Right kidney (tissue), 1 donor: ENCODE measurements around the gene ADTRP.

Source experiments
- DNase-seq: peaks from one replicate; pipeline ENCODE4 v3.0.0-alpha.2; 2016

Gene ADTRP

GRCh38 chr6:11722805-11723631 lies 55.6 kb downstream of the ADTRP start:
- DNase-seq = no peak

GRCh38 chr6:11722220-11722619 lies 56.4 kb downstream of the ADTRP start:
- DNase-seq = no peak

- no peak for DNase-seq
Measured at GRCh38 chr6:11718463-11718862, 60.1 kb downstream of the ADTRP start.

GRCh38 chr6:11718031-11718430 lies 60.6 kb downstream of the ADTRP start:
- DNase-seq = no peak

DNA sequence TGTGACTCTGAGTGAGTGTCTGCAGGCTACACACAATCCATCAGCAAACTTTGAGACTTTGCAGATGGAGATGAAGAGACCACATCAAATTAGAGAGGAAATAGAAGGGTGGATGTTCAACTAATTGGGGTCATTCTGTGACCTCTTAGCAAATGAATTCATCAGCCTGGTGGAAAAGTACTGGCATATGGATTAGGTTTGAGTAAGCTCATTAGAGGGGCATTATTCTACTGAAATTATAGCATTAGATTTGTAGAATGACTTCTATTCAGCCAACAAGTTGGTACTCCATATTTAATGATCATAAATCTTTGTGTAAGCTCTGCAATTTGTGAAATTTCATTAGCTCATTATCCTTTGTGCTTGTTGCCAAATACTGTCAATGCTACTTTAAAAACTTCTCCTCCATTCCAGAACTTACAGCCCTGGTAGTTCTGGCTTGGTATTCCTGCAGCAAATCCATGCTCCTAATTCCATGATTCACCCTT lies 63.8 kb downstream of the ADTRP start:
- DNase-seq = no peak

DNA sequence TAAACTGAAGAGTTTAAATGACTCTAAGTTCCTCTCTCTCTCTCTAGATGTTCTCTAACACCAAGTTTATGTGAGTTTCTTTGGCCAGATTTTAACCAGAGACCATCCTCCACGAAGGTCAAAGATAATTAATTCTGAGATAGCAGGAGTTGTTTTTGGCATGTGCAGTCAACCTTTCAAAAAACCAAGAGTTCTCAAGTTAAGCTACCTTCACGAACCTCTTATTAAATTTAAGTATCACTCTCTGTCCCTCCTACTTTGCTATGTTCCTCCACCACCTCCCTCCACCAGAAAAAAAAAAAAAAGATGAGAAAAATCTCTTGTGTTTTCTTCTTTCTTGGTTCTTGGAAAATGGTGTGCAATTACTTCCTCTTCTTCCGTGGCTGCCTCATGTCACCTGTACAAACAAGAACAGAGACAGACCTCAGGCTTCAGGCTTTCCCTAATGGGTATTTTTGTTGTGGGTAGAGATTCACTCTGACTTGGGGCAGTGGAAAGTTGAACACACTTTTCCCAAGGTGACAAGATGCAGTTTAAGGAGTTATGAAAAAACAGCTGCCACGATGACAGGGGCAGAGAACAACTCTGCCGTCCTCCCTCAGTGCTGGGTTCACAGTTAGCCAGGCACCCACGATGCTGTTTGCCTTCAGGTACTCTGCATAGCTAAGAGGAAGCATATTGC lies 64.3 kb downstream of the ADTRP start:
- no peak for DNase-seq

DNA sequence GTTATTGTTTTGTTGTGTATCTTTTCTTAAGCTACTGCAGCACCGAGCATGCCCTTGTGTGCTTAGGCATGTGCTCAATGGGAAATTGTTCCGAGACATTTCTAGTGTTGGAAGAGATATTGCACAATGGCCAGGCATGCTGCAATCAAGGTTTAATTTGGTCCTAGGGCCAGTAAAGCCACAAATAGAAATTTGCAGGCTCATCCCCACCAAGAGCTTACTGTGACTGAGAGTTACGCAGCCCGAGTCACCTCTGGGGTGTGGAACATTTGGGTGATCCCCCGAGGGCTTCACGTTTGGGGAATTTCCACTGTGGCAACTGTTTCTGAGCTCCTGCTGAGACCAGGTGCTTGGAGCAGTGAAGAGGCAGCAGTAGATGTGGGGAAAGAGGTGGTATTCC lies 65.8 kb downstream of the ADTRP start:
- DNase-seq = no peak

DNA sequence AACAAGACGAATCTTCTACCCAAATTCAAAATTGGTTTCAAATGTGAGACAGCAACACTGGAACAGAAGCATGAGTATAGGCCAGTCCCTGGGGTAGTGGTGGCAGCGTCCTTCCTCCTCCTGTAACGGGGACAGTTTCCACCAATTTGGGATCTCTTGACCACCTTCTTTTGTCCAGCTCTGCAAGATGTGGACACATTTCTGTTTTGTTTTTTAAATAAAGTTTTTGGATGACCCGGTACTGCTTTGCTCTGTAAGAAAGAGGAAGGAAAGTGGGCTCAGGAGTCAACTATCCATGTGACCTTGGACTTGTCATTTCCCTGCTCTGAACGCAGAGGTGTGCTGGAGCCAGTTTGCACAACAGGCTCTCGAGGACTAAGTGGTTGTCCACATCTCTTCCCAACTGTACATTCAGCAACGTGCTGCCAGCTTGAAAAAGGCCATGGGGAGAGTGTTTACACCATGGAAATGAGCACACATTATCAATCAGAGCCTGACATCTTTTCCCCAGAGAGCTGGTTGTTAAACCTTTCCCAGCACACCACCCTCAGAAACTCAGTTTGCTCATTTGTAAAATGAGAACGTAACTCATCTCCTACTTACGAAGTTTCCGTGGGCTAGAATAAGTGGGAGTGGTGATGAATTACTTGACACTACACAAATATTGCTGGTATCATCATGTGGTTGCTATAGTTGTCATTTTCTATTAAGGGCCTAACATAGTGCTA lies 66.5 kb downstream of the ADTRP start:
- no peak for DNase-seq

- DNase-seq = peak; percentile 9
Measured at GRCh38 chr6:11711003-11711983, 67.3 kb downstream of the ADTRP start.

DNA sequence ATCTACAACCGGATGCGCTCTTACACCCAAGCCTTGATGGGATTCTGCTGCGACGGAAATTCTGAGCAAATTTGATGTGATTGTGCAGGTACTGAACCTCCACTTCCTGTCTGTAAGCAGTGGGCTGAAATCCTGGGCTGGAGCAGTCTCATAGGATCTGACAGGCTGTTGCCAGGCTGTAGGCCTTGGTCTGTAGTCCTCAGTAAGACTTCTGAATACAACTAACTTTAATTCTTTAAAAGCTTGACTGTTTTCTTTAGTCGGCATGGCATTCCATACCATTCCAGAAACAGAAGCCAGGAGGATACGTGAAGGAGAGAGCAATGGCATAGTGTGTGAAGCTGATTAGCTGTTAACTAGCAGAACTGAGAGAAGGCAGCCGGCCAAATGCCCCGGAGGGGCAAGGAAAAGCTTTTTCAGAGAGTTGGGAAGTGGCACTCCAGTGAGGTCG lies 68.3 kb downstream of the ADTRP start:
- DNase-seq = peak; percentile 21

GRCh38 chr6:11706171-11706570 lies 72.4 kb downstream of the ADTRP start:
- no peak for DNase-seq

DNA sequence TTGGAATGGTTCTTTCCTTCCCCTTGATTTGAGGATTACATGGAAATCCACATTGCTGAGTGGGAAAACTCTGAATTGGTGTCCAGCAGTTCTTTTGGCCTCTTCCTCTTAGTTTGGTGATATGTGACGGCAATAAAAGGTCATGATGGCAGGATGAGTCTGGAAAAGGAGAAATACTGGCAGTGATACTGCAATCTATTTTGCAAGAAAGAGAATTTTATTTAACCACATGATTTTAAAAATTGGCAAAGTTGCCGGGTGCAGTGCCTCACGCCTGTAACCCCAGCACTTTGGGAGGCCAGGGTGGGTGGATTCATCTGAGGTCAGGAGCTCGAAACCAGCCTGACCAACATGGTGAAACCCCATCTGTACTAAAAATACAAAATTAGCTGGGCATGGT lies 73.1 kb downstream of the ADTRP start:
- no peak for DNase-seq

DNA sequence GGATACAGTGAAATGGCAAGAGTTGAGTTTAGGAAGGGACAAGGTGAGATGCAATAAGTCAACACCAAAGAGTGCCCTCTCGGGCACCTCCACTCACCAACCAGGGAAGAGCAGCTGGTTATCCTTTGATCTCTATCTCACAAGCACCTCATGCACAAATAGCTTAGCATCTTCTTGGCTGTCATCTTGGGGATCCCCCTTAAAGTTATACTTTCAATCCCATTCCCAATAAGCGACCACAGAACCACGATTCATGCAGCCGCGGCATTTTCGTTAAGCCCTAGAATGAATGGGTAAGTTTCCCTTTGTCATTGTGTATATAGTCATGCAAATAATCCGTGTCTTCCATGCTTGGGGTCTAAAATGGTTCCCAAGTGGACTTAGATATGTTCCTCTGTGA lies 73.5 kb downstream of the ADTRP start:
- DNase-seq = no peak

GRCh38 chr6:11703725-11704124 lies 74.9 kb downstream of the ADTRP start:
- DNase-seq = no peak

DNA sequence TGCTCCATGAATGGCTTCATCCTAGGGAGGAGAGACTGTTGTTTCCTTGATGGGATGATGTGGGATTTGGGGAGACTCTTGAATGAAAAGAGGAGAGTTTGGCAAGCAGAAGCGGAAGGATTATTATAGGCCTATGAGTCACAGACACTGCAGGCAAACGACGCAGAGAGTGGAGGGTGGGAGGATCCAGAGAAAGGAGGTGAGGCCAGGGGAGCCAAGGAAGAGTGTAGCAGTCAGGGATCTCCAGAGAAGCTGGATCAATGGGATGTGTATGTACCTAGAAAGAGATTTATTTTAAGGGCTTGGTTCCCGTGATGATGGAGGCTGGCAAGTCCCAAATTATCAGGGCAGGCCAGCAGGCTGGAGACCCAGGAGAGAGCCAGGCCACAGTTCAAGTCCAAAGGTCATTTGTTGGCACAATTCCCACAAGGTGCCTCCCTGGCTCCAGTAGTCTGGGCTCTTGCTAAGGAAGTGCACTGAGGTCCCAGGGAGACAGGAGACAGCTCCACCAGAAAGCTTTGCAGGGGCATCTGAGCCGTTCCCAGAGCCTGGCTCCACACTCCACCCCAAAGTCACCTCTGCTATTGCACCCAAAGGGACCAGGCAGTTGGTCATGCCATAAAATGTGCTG lies 76.0 kb downstream of the ADTRP start:
- DNase-seq = no peak

GRCh38 chr6:11702089-11702488 lies 76.5 kb downstream of the ADTRP start:
- DNase-seq = no peak

DNA sequence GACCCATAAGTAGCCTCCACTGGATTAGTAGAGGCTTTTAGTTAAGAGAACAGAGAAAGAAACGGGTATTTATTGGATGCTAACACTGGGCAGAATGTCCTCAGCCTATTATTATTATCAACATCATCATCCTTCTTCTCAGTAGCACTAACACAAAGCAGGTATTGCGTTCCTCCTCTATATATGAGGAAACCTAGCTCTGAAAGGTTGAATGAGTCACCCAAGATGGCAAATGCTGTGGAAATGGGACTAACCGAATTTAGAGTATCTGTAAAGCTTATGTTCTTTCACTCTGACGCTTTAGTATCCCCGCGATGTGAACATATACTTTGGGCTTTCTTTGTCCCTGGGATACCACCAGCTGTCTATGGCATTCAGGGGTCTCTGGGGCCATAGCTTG lies 77.0 kb downstream of the ADTRP start:
- DNase-seq = no peak

- DNase-seq = no peak
Measured at GRCh38 chr6:11700118-11700718, 78.4 kb downstream of the ADTRP start.

DNA sequence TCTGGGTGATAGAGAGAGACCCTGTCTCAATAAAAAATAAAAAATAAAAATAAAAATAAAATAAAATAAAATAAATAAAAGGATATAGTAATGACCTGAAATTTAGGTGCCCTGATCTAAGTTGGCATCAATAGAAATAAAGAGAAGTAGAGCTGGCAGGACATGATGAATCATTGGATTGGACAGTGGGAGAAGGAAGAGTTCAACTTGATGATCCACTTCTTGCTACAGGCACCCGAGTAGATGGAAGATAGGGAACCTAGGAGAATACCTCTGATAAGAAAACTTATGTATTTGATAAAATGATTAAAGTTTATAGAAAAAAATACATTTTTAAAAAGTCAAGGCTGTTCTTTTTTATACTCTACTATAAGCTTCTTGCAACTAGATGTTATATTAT lies 79.0 kb downstream of the ADTRP start:
- no peak for DNase-seq

- no peak for DNase-seq
Measured at GRCh38 chr6:11692451-11693376, 85.9 kb downstream of the ADTRP start.
